NCI-H2196 (cell line): ENCODE data around the gene DPY19L2.
"Not testable (repeated sequence)": the region's sequence is repeated elsewhere in the genome, so short reads cannot be mapped to it uniquely, and the experiment has no call there.

ENCODE experiments used
- DNase-seq: peaks from one replicate; lab custom pipeline; 2025; ENCODE audit not compliant: unreplicated experiment; lab: John Stamatoyannopoulos, UW

The DPY19L2 gene

GRCh38 chr12:63668028-63668799 is at the start of gene DPY19L2:
Gene DPY19L2, minus strand, starts transcription at chr12:63668493. Its CDS starts 100 bp downstream, at chr12:63668393.
- peak; percentile 89 for DNase-seq

GRCh38 chr12:63716891-63717290 is 48.6 kb upstream of the DPY19L2 start:
- not testable (repeated sequence) for DNase-seq

GRCh38 chr12:63715107-63715625 is 46.9 kb upstream of the DPY19L2 start:
- DNase-seq: not testable (repeated sequence)

GRCh38 chr12:63714409-63714808 is 46.1 kb upstream of the DPY19L2 start:
- not testable (repeated sequence) for DNase-seq

- not testable (repeated sequence) for DNase-seq
Measured at GRCh38 chr12:63713681-63714075, 45.4 kb upstream of the DPY19L2 start.

GRCh38 chr12:63712979-63713680 is 44.8 kb upstream of the DPY19L2 start:
- not testable (repeated sequence) for DNase-seq

GRCh38 chr12:63712376-63712974 is 44.2 kb upstream of the DPY19L2 start:
- not testable (repeated sequence) for DNase-seq

GRCh38 chr12:63711339-63711738 is 43.0 kb upstream of the DPY19L2 start:
- not testable (repeated sequence) for DNase-seq

- DNase-seq: no peak
Measured at GRCh38 chr12:63706336-63706735, 38.0 kb upstream of the DPY19L2 start.

- not testable (repeated sequence) for DNase-seq
Measured at GRCh38 chr12:63699678-63700382, 31.5 kb upstream of the DPY19L2 start.

GRCh38 chr12:63699011-63699410 is 30.7 kb upstream of the DPY19L2 start:
- not testable (repeated sequence) for DNase-seq

GRCh38 chr12:63690837-63691236 is 22.5 kb upstream of the DPY19L2 start:
- DNase-seq: not testable (repeated sequence)

- not testable (repeated sequence) for DNase-seq
Measured at GRCh38 chr12:63689141-63689540, 20.8 kb upstream of the DPY19L2 start.

GRCh38 chr12:63686623-63687022 is 18.3 kb upstream of the DPY19L2 start:
- not testable (repeated sequence) for DNase-seq

GRCh38 chr12:63685789-63686188 is 17.5 kb upstream of the DPY19L2 start:
- not testable (repeated sequence) for DNase-seq

GRCh38 chr12:63682617-63683016 is 14.3 kb upstream of the DPY19L2 start:
- DNase-seq: not testable (repeated sequence)

GRCh38 chr12:63680758-63681157 is 12.5 kb upstream of the DPY19L2 start:
- not testable (repeated sequence) for DNase-seq

GRCh38 chr12:63672550-63672949 is 4.3 kb upstream of the DPY19L2 start:
- not testable (repeated sequence) for DNase-seq

GRCh38 chr12:63669936-63670335 is 1.6 kb upstream of the DPY19L2 start:
- DNase-seq: not testable (repeated sequence)

- not testable (repeated sequence) for DNase-seq
Measured at GRCh38 chr12:63669427-63669826, 1.1 kb upstream of the DPY19L2 start.
